Astrocyte of the spinal cord (primary cell): ENCODE data around the gene KCNH4.
"Not testable (repeated sequence)": the region's sequence is repeated elsewhere in the genome, so short reads cannot be mapped to it uniquely, and the experiment has no call there.

ENCODE experiments used
- DNase-seq: peaks from one replicate; pipeline ENCODE4 v3.0.0; 2011; ENCODE audit warnings: low read depth, low spot score
- H3K4me3 ChIP-seq: 2 replicates; pipeline ENCODE4 v1.5.1; 2011; ENCODE audit warnings: low read depth, mild to moderate bottlenecking, low read length, moderate library complexity
- CTCF ChIP-seq: IDR thresholded peaks from 2 replicates; pipeline ENCODE4 v1.5.1; 2012; ENCODE audit warnings: low read depth, mild to moderate bottlenecking, low read length, inconsistent platforms
- in situ Hi-C: cut with HindIII; loops from 2 replicates; pipeline ENCODE4 v1.10.0; 2017; ENCODE audit warnings: low sequenced_read_pairs

The KCNH4 gene

DNA sequence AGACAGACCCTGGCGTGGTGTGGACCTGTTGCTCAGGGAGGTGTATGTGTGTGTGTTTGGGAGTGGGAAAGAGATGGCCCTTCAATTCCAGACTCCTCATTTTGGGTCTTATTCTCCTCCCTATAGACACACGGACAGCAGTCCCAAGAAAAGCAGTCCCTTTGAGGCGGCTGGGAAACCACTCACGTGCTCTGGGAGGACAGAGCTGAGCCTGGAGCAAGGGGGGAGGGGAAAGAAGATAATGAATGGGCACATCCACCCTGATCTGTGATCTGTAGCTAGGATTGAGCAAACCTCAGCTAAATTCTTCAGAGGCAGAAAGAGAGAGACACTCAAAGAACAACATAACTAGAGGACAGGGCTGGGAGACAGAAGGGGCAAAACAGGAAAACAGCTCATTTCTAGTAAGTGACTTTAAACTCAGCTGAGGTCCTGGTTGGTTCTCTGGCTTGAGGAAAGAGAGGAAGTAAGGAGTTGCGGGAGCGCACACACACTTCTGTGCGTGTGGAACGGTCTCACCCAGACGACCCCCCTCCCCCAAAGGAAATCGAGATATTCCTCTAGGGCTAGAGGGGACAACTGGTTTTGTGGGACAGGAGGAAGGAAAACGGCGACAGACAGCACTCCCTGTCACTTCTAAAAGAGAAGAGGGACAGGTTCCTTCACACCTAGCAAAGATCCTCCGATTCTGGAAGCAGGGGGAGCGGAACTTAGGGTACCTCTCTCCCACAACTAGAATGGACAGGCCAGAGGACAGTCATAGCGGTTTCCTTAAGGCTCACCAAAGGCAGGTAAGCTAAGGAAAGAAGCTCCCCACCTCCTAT lies 26.8 kb downstream of the KCNH4 start:
- peak; percentile 4 for DNase-seq
- no peak for TF ChIP-seq CTCF
- in situ Hi-C loops = no loop called here
- peak overlapping the region; percentile 96 for H3K4me3 ChIP-seq

GRCh38 chr17:42146911-42147607 lies 33.9 kb downstream of the KCNH4 start:
- no peak overlapping the region for H3K4me3 ChIP-seq
- no peak for TF ChIP-seq CTCF

GRCh38 chr17:42143138-42143537 lies 37.8 kb downstream of the KCNH4 start:
- in situ Hi-C loops, DNase-seq, H3K4me3 ChIP-seq: not testable (repeated sequence)

More at GRCh38 chr17:42146911-42147607, 33.9 kb downstream of the KCNH4 start:
- no peak for DNase-seq
- in situ Hi-C loops = no loop called here

DNA sequence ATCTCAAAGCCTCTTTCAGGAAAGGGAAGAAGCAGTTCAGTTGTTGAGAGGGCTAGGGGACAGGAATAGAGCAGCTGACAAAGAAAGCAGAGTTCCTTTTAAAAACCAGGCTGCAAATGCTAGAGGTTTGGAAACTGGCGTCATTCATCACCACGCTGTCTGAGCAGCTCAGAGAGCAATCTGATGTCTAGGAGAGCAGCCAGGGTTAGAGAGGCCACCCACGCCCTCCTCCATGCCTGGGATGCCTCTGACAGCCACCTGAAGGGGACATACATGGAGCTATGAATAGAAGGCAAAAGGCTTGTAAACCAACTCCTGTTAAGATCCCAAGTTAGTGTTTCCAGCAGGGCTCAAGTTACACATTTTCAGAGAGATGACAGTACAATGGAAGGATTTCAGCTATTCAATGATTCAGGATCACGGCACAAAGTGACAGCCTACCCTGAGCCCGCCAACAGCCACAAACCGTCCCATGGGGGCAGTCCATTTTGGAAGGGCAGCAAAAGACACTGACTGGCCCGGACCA lies 38.5 kb downstream of the KCNH4 start:
- in situ Hi-C loops = no loop called here
- peak; percentile 61 for DNase-seq
- no peak overlapping the region for H3K4me3 ChIP-seq
- no peak for TF ChIP-seq CTCF

- H3K4me3 ChIP-seq = no peak overlapping the region
- in situ Hi-C loops = no loop called here
- no peak for TF ChIP-seq CTCF
- DNase-seq = no peak
Measured at GRCh38 chr17:42141382-42141781, 39.6 kb downstream of the KCNH4 start.

- DNase-seq, H3K4me3 ChIP-seq, in situ Hi-C loops: not testable (repeated sequence)
Measured at GRCh38 chr17:42140690-42141089, 40.3 kb downstream of the KCNH4 start.

- no peak for TF ChIP-seq CTCF
- DNase-seq = no peak
- in situ Hi-C loops = no loop called here
- no peak overlapping the region for H3K4me3 ChIP-seq
Measured at GRCh38 chr17:42138749-42139492, 42.0 kb downstream of the KCNH4 start.
